Subcutaneous adipose tissue (tissue), 4 donors: ENCODE data around the gene NHSL2. TPM values are rescaled to one million over a fixed set of nuclear protein-coding genes. Genes with fewer than 3 reads are reported as not detected.

ENCODE experiments used
- total RNA-seq, 4 donors: library from RNA; depleted of rRNA; stranded (reverse); fragments of >200 nt; gene quantifications; one replicate each; pipeline ENCODE4 v1.1.0, GENCODE V29; 2016
- TF ChIP-seq, protein P1 (sequence below): fragments of 450-650 bp; IDR thresholded peaks from one replicate; pipeline ENCODE4 v1.5.1; 2016; ENCODE audit warnings: low read depth, mild to moderate bottlenecking, control low read depth, antibody characterized with exemption, moderate library complexity

NHSL2 gene
- total RNA-seq, 4 donors from 2014 or later = 5.6 to 12.2 (median 8.8) TPM

DNA sequence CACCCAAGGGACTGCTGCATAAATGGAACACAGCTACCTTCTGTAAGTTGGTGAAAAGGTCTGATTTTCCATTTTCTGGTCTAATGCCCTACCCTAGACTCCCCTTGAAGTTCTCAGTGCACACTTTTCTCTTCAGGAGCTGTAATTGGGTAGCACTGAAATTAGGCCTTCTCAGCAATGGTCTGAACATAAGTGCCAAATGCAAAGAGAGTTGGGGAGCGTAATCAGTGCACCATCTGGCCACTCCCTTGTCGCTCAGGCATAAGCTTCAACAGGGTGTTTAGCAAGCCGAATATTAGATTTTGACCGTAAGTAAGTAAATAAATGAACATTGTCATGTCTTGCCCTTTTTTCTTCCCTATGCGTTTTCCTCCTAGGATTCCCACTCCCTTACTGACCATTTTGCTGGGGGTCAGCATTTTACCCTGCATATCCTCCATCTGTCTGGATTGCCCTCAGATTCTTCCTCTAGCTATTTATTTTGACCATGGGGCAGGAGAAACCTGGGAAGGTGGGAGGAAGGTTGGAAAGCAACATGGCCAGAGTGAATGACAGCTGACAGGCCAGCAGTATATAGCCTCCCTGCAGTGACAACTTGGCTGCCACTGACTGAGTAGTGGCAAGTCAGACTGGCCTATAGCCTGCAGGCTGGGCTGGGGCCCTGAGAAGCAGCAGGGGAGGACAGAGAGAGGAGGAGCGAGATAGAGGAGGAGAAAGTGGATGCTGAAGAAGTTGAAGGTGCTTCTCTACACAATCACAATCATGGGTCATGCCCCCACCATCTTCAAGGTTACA, 2.7 kb downstream of the NHSL2 start:
- TF ChIP-seq, protein P1, sequence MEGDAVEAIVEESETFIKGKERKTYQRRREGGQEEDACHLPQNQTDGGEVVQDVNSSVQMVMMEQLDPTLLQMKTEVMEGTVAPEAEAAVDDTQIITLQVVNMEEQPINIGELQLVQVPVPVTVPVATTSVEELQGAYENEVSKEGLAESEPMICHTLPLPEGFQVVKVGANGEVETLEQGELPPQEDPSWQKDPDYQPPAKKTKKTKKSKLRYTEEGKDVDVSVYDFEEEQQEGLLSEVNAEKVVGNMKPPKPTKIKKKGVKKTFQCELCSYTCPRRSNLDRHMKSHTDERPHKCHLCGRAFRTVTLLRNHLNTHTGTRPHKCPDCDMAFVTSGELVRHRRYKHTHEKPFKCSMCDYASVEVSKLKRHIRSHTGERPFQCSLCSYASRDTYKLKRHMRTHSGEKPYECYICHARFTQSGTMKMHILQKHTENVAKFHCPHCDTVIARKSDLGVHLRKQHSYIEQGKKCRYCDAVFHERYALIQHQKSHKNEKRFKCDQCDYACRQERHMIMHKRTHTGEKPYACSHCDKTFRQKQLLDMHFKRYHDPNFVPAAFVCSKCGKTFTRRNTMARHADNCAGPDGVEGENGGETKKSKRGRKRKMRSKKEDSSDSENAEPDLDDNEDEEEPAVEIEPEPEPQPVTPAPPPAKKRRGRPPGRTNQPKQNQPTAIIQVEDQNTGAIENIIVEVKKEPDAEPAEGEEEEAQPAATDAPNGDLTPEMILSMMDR = no peak

DNA sequence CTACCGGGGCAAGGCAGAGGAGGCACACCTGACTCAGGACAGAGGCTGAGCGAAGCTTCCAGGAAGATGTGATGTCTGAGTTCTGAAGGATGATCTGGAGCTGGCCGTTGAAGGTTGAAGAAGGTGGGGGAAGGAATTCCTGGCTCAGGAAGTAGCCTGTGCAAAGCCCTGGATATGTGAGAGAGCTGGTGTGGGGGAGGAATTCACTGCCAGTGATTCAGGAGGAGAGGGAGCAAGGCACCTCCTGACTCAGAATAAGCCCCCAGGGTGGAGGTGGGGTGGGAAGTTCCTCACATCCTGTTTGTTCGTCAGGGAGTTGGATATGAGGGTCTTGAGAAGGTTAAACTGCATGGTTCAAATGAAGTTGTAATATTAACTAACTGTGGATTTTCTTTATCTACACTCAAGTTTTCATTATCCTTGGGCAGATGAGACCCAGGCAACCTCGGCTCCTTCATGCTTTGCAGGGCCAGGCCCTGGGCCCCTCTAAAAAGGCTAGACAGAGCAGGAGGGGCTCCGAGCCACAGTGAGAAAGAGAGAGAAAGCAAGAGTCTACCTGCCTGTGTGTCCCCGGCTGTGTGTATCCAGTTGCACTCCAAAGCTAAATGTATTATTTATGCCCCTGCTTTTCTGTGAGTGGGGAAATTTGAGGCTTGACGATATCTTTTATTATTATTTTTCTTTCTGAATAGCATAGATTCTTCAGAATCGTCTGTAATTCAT, 7.1 kb downstream of the NHSL2 start:
- TF ChIP-seq, protein P1 = no peak

DNA sequence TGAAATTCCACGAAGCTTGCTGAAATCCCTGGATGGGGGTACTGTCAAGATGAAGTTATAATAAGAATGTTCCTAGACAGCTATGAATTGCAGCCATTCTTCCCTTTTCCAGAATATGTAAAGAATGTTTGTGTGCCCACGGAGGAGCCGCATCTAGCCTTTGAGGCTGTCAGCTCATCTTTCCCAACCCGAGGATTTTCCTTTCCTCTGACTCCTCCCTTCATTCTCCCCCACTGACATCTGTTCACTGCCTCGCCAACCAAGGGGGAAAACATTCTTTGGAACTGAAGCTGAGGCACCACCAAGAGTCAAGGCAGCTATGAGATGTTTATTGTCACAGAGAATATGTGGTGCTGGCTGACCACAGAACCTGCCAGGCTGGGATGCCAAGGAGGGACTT, 8.8 kb downstream of the NHSL2 start:
- TF ChIP-seq, protein P1 = no peak

DNA sequence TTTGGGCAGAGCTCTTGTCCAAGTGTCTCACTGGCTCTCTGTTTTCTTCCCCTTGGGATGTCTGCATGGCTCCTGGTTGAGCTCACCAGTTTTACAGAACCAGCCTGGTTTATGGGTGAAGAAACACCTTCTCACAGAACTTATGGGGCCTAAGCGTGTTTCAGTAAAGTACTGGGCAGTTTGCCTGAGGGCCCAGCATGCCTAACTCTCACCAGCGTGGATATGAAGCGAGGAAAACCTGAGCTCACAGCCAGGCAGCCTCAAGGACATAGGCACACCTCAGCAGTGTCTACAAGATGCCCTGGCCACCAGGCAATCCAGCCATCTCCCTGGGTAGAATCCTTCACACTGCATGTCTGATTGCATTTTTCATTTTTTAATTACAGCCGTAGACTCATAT, 9.2 kb downstream of the NHSL2 start:
- TF ChIP-seq, protein P1 = no peak

DNA sequence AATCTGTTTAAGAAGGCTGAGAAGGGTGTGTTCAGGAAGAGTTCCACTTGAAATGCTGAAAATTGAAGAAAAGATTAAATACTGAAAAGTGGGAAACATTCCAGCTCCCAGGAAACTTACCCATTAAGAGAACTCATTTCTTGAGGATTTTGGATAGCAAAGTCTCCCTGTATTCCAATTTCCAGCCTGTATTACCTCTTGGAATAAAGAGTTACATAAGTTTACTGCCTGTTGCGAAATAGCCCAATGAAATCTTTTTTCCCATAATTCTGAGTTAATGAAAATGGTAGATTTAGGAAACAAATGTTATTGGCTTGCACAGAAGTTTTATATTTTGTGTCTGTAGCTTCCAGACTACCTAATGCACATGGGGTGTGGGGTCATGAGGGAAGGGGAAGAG, 12.0 kb downstream of the NHSL2 start:
- TF ChIP-seq, protein P1 = no peak

DNA sequence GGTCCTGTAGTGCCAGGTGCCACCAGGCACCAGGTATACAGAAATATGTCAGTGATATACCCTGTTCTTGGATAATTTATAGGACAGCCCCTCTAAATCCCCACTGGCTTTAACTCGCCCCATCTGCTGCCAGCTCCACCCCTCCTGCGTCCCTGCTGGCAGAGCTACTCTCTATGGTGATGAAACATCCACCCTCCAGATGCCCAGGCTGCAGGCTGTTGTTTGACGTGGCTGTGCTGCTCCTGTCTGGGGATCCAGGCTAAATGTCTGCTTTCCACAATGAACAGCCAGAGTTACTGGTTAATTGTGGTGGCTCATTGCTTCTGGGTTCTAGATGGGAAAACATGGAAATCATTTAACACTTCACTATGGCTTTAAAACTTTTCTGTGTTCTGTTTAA, 12.9 kb downstream of the NHSL2 start:
- TF ChIP-seq, protein P1 = no peak

DNA sequence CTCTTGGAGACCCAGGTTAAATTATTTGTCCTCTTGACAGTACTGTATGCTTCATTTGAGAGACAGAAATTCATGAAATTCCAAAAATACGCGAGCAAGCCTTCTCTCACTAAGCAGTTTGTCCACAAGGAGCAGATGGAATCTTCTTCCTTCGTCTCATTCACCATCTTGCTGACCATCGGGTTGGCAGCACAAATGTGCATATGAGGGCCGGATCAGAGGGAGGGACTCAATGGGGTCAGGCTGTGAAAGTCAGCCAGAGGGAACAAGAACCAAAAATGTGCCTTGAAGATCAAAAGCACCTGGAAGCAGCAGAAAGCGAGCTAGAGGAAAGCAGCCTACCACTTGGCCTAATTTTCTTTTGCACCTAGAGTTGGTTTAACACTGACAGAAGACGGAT, 16.4 kb downstream of the NHSL2 start:
- TF ChIP-seq, protein P1 = no peak
